NCI-H2029 treated with DMSO at 0.1 percent for 48 hours (cell line): ENCODE results near the gene ALG1.
"Not testable (repeated sequence)": the region's sequence is repeated elsewhere in the genome, so short reads cannot be mapped to it uniquely, and the experiment has no call there.

Source experiments
- DNase-seq: peaks from one replicate; lab custom pipeline; 2025; lab: John Stamatoyannopoulos, UW

The ALG1 gene

DNA sequence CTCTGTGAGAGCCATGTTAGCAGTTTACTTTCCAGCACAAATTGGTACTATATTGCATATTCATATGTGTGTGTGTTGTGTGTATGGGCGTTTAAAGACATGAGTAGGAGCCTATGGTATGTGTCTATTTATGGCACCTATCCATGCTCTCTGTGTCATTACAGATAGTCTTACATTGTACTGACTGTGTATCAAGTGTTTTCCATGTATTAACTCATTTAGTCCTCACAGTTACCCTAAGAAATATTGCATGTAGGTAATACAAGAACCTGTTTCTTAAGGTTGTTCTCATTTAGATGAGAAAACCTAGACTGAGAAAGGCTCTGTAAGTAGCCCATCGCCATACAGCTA is 1.6 kb downstream of the ALG1 start:
- no peak for DNase-seq

GRCh38 chr16:5073771-5074170 is 2.1 kb downstream of the ALG1 start:
- not testable (repeated sequence) for DNase-seq

- no peak for DNase-seq
These were observed 4.0 kb downstream of the ALG1 start for GRCh38 chr16:5075637-5076036.

DNA sequence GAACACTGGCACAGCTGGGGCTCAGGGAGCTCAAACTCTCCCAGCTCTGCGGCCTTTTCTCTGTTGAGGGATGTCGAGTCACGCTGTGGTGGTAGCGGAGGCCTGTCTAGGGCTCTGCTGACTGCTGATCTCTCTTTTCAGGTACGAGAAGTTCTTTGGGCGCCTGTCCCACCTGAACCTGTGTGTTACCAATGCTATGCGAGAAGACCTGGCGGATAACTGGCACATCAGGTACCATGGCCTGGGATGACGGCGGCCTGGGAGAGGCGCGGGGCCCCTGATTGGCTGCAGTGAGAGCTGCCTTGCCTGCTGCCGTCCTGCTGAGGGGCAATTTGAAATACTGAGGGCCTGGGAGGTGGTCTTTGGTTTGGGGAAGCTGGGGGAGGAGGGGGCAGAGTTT is 5.7 kb downstream of the ALG1 start:
- DNase-seq, result no peak

DNA sequence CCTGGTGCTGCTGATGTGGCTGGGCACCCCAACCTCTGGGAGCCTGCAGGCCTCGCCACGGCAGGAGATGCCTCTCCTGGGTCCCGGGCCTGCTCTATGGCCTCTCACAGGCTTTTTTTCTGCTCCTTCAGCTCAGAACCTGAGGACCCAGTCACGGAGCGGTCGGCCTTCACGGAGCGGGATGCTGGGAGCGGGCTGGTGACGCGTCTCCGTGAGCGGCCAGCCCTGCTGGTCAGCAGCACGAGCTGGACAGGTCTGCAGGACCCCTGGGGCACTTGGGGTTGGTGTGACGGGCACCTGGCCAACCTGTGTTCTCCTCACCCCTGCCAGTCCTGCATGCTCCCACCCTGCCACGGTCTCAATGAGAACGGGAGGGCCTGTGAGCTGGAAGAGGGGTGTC is 7.0 kb downstream of the ALG1 start:
- DNase-seq, result no peak

DNA sequence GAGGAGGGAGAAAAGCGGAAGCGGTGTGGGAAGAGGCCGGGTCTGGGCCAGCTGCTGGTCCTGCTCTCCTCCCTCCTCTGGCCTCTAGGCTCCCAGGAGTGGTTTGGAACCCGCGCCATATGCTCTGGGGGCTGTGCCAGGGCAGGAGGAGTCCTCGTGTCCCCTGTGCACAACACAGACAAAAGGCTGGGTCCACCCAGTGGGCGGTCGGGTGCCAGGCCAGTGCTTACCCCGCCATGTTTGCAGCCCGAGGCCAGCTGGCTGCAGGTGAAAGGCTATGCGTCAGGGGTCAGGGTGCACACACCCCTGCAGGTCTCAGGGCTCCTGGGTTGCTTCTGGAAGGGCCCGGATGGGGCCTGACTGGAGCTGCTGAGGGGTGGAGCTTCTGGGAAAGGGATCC is 8.8 kb downstream of the ALG1 start:
- DNase-seq, result not testable (repeated sequence)

- DNase-seq, result not testable (repeated sequence)
These were observed 9.4 kb downstream of the ALG1 start for GRCh38 chr16:5080996-5081395.

DNA sequence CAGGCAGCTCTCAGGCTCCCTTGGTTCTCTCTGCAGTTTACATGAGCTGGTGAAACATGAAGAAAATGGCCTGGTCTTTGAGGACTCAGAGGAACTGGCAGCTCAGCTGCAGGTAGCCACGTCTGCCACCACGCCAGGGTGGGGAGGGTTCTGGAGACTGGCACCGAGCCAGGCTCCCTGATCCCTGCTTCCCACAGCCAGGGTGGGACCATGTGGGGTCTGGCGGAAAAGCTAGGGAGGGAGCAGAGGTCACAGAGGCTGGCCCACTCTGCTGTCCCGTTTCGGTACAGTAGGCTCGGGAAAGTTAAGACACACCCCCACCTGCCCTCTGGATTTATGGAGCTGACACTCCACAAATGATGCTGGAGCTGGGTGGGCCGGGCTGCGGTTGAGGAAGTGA is 12.0 kb downstream of the ALG1 start:
- DNase-seq, result not testable (repeated sequence)

DNA sequence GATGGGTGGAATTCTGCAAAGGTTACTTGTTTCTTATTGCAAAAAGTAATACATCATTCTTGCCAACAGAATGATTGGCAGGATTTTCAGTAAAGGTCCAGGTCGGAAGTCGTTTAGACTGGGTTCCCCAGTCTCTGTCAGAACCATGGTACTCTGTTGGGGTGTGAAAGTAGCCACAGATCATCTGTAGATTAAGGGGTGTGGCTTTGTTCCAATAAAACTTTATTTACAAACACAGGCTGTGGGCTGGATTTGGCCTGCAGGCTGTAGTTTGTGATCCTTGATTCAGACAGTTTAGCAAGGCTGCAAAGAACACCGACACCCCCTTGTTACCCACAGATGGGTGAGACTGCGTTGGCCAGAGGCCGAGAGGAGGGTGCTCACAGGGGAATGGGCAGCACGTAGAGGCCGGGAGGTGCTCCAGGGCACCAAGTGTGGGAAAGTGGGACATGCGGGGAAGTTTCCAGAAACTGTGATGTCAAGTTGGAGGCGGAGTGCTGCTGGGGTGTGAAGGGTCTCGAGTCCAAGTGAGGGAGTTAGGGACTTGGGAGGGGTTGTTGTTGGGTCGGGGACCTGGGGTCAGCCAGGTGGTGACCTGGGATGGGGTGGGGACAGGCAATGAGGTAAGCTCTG is 12.6 kb downstream of the ALG1 start:
- DNase-seq, result not testable (repeated sequence)

DNA sequence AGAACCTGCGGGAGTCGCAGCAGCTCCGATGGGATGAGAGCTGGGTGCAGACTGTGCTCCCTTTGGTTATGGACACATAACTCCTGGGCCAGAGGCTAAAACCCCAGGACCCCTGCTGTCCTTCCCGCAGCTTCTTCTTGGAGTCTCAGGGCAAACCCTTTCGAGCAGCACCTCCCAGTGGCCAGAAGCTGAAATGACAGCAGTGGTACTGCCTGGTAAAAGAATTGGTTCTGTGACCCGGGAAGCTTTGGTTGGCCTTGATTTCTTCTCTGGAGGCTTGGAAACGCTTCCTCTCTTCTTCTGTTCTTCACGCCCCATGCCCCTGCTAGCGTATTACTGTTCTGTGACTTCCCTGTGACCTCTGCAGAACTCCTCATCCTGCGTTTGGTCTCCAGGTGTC is 13.2 kb downstream of the ALG1 start:
- DNase-seq, result not testable (repeated sequence)

- DNase-seq, result not testable (repeated sequence)
These were observed 14.1 kb downstream of the ALG1 start for GRCh38 chr16:5085716-5086115.

DNA sequence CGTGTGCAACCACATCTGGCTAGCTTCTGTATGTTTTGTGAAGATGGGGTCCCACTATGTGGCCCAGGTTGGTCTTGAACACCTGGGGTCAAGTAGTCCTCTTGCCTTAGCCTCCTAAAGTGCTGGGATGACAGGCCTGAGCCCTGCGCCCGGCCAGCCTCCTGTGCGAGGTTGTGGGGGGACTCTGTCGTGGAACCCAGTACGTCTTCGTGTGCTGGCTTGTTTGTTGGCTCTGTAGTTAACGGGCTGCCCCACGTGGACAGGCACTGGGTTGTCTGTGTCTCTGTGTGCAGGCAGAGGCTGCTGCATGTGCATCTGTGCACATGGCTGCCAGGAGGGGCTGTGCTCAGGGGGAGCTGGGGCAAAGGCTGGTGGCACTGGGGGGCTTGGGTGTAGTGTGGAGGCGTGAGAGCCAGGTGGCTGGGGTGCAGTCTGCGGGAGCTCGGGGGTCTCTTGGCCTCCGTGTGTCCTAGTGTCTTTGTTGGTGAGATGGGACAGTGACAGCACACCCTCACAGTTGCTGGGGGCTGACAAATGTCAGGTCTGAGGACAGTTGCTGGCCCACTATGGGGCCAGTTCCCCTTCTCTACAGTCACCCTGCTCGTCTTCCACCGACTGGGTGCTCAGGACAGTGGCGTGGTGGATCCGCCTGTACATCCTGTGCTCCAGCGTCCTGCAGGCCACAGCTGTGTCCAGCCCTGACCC is 16.6 kb downstream of the ALG1 start:
- not testable (repeated sequence) for DNase-seq

GRCh38 chr16:5088936-5089335 is 17.3 kb downstream of the ALG1 start:
- not testable (repeated sequence) for DNase-seq

GRCh38 chr16:5089911-5090555 is 18.4 kb downstream of the ALG1 start:
- DNase-seq, result not testable (repeated sequence)

DNA sequence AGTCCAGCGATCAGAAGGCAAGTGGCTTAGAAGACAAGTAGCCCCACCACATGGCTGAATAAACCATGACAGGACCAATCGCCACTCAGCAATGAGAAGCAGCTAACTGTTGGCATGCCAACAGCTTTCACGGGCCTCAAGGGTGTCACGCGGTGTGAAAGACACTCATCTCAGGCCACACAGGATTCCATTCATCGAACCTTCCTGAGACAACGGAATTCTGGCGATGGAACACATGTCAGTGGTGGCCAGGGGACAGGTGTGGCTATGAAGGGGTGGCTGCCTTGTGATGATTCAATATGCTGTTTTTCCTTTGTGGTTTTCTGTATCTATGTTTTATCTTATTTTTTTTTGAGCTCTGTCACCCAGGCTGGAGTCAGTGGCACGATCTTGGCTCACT is 18.9 kb downstream of the ALG1 start:
- DNase-seq, result not testable (repeated sequence)

DNA sequence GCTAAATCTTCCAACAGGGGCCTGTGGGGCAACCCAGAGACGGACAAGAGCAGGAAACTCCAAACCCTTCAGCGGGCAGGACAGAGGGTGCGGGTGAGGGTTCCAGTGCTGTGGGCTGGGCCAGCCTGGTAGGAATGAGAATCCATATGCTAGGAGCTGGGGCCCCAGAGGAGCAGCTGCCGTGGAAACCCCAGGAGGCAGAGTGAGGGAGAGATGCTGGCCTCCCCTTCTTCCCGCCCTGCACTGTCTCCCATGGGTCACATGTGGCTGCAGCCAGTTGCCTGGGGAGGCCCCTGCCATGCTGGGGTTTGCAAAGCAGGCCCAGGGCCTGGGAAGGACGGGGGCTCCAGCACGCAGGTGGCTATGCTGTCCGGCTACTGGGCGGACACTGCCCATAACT is 21.4 kb downstream of the ALG1 start:
- DNase-seq, result not testable (repeated sequence)

GRCh38 chr16:5093746-5094145 is 22.1 kb downstream of the ALG1 start:
- DNase-seq, result not testable (repeated sequence)

DNA sequence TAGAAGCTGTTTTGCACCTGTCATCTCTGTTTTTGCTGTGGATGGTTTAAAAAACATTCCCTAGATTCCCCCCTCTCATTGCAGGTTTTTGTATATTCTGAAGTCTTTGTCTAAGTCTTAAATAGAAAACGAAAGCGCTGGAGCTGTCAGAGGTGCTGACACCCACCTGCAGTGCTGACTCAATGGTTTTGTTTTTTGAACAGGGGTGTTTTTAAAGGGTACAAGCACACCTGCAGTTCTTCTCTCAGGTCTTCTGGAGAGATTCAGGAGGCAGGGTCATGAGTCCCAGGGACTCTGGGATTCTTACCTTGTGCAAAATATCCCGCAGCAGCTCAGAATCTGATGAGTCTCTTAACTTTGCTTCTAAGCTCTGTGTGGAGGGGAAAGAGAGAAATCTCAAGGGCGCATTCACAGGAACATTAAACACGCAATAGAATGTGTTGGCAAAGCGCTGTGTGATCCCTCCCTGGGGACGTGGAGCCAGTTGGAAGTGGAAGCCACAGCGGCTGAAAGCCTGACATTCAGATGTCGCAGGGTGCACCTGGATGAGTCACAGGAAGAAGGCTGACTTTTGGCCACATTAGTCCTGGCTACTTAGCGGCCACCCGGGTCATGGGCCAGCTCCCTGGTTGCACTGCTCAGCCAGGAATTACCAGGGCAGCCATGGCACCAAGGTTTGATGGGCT is 23.6 kb downstream of the ALG1 start:
- not testable (repeated sequence) for DNase-seq

GRCh38 chr16:5096437-5097060 is 24.9 kb downstream of the ALG1 start:
- not testable (repeated sequence) for DNase-seq

DNA sequence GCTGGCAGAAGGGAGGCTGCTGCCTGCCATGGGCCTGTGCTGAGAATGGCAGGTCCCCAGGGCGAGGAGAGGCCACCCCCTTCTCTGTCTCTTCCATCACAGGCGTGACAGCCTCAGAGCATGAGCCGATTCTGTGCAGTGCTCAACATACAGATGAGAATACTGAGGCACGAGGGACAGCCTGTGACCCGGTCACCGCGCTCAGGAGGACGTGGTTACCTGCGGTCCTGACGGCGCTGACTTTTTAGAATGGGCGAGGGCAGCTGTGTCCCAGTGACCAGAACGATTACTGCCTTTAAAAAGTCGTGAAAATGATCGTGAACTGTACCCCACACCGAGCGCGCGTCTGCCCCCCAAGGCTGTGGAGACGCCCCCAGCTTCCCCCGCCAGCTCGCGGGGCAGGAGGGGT is 25.4 kb downstream of the ALG1 start:
- not testable (repeated sequence) for DNase-seq

DNA sequence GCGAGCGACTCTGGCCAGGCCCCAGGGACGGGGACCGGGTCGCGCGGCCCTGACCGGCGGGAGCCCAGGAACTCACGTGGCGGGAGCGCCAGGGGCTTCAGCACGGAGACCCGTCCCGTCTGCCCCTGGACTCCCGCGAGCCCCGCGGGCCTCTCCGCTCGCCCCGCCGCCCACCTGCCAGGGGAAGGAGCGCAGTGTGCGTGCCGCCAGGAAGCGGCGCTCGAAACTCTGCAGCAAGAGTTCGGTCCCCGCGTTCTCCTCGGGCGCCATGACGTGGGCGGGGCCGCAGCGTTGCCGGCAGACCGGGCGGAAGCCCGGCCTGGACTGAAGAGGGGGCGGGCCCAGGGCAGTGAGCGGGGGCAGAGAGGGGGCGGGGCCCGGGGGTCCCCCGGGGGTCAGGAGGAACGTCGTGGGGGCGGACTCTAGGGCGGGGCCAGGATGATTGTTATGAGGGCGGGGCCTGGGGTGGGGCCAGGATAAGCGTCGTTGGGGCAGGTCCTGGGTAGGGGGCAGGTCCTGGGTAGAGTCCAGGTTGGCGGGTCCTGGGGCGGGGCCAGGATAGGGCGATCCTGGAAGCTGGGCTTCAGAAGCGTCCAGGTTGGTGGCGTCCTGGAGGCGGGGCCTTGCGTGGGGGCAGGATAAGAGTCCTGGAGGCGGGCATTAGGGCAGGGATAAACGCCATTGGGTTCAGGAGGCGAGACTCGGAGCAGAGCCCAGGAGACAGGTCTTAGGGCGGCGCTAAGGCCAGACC is 26.0 kb downstream of the ALG1 start, which contains the start of gene EEF2KMT:
Gene EEF2KMT (minus strand): TSS at position 326 of the 751 bp plus-strand sequence. CDS start 56 bp downstream, at position 270.
- peak; percentile 96 for DNase-seq
